Esophagus muscularis mucosa (tissue), 4 donors: ENCODE data around the gene CPT1C. TPM values are rescaled to one million over a fixed set of nuclear protein-coding genes. Genes with fewer than 3 reads are reported as not detected.

Source experiments
- DNase-seq: peaks from one replicate; pipeline ENCODE4 v3.0.0-alpha.2; 2017; ENCODE audit errors: extremely low spot score
- H3K27ac ChIP-seq, 4 donors: fragments of 200-600 bp; sonication (generic); replicated peaks in 1 of 4; 1 replicate in 3 of 4; 2 replicates in 1 of 4; pipeline ENCODE4 v1.5.1; 2016 to 2019; ENCODE audit warnings: mild to moderate bottlenecking in 1 of 4
- H3K27me3 ChIP-seq, 4 donors: fragments of 200-600 bp; sonication (generic); one replicate each; pipeline versions ENCODE4 v1.5.1 to v1.6.0; 2016 to 2019
- H3K36me3 ChIP-seq, 4 donors: fragments of 200-600 bp; sonication (generic); one replicate each; pipeline ENCODE4 v1.5.1; 2016 to 2019
- H3K4me1 ChIP-seq, 4 donors: fragments of 200-600 bp; sonication (generic); one replicate each; pipeline ENCODE4 v1.5.1; 2016 to 2019
- H3K4me3 ChIP-seq, 4 donors: fragments of 200-600 bp; sonication (generic); 1 replicate in 2 of 4; 2 replicates in 2 of 4; pipeline ENCODE4 v1.5.1; 2016 to 2019; ENCODE audit warnings: mild to moderate bottlenecking in 4 of 4, moderate library complexity in 1 of 4
- H3K9me3 ChIP-seq, 4 donors: fragments of 200-600 bp; sonication (generic); 1 replicate in 3 of 4; 2 replicates in 1 of 4; pipeline ENCODE4 v1.5.1; 2016 to 2019
- CTCF ChIP-seq, 3 experiments: fragments of 200-600 bp in 2 of 3; fragments of 450-650 bp in 1 of 3; sonication (generic) in 2 of 3; IDR thresholded peaks; one replicate each; pipeline ENCODE4 v1.5.1; 2017 to 2019; ENCODE audit warnings: antibody characterized with exemption in 3 of 3, mild to moderate bottlenecking in 2 of 3, moderate library complexity in 1 of 3
- EP300 ChIP-seq: sonication (generic); formaldehyde crosslinking; IDR thresholded peaks from one replicate; pipeline ENCODE4 v1.6.1; 2017; ENCODE audit warnings: antibody characterized with exemption
- POLR2A ChIP-seq: fragments of 450-650 bp; IDR thresholded peaks from one replicate; pipeline ENCODE4 v1.6.1; 2017; ENCODE audit warnings: antibody characterized with exemption, moderate library complexity, mild to moderate bottlenecking, low read depth
- POLR2AphosphoS5 ChIP-seq, 2 donors: sonication (generic); formaldehyde crosslinking; IDR thresholded peaks; one replicate each; pipeline ENCODE4 v1.6.1; 2017; ENCODE audit warnings: antibody characterized with exemption in 2 of 2
- WGBS: methylation state at CpG from one replicate; pipeline ENCODE4 v1.1.5; 2018; 5-methylcytosine and 5-hydroxymethylcytosine counted together
- intact Hi-C: fragments of 100-400 bp; cut with DNase I; formaldehyde crosslinking; loops from one replicate; pipeline ENCODE4 v1.15.1; 2023
- total RNA-seq, 4 donors: library from RNA; depleted of rRNA; stranded (reverse); fragments of >200 nt; gene quantifications; one replicate each; pipeline versions ENCODE4 v1.1.0 to v1.2.1, GENCODE V29; 2016

CPT1C gene
- total RNA-seq, 4 donors from 2014 or later = 2.7 to 6.6 (median 3.9) TPM

- TF ChIP-seq POLR2A = no peak
- peak; percentile 40 to 55 (median 43) for TF ChIP-seq CTCF (IDR thresholded peaks at IDR 0.05)
- peak in 1 of 2 donors; percentile 10 for TF ChIP-seq POLR2AphosphoS5 (IDR thresholded peaks at IDR 0.05)
- no peak for TF ChIP-seq EP300
- no peaks in the 10 kb centered on the region for H3K9me3 ChIP-seq
- H3K4me3 ChIP-seq = peak within 1 kb of the TSS; percentile 51 to 63 (median 54)
- H3K27ac ChIP-seq = peak within 1 kb of the TSS; percentile 59 to 76 (median 68)
- intact Hi-C loops = no loop called here
- 33% methylated on average over 41 of the region's 54 CpGs for WGBS
- H3K4me1 ChIP-seq = peaks cover 31 to 41% (median 33%) of the 10 kb centered on the region in 4 donors
- no peak for DNase-seq
- H3K36me3 ChIP-seq = peaks cover 28 to 41% (median 37%) of the 10 kb centered on the region in 4 donors
- peaks cover 0 to 43% (median 13%) of the 10 kb centered on the region in 4 donors for H3K27me3 ChIP-seq
These were observed 1.5 kb upstream of the CPT1C start, which contains the start of gene ADM5 for GRCh38 chr19:49689133-49690078. ADM5 (plus strand) TSS chr19:49689594; CDS start chr19:49689838, 244 bp downstream.

GRCh38 chr19:49690079-49690655, 749 bp upstream of the CPT1C start:
- peak overlapping the region; percentile 59 to 76 (median 68) for H3K27ac ChIP-seq
- WGBS = 3% methylated on average over 21 of the region's 39 CpGs

GRCh38 chr19:49691243-49692146, 579 bp downstream of the CPT1C start:
- Histone ChIP-seq H3K27me3 (peaks cover 0 to 43% (median 13%) of the 10 kb centered on the region in 4 donors), H3K27ac (peak overlapping the region in 3 of 4 donors; percentile 59 to 70 (median 67)), H3K4me3 (peak overlapping the region; percentile 51 to 63 (median 54)), H3K36me3 (peaks cover 7 to 20% (median 16%) of the 10 kb centered on the region in 4 donors), H3K4me1 (peaks cover 31 to 37% (median 33%) of the 10 kb centered on the region in 4 donors), H3K9me3 (no peaks in the 10 kb centered on the region)
- 9% methylated on average over 28 of the region's 39 CpGs for WGBS
- intact Hi-C loops = no loop called here
- TF ChIP-seq POLR2A = no peak
- no peak for TF ChIP-seq CTCF (IDR thresholded peaks at IDR 0.05)
- DNase-seq = no peak

More at GRCh38 chr19:49690079-49690655, 749 bp upstream of the CPT1C start:
- no peak for DNase-seq
- peaks cover 31 to 41% (median 33%) of the 10 kb centered on the region in 4 donors for H3K4me1 ChIP-seq
- peak overlapping the region; percentile 51 to 63 (median 54) for H3K4me3 ChIP-seq
- no peaks in the 10 kb centered on the region for H3K9me3 ChIP-seq
- intact Hi-C loops = no loop called here
- H3K36me3 ChIP-seq = peaks cover 20 to 33% (median 30%) of the 10 kb centered on the region in 4 donors
- peaks cover 0 to 43% (median 13%) of the 10 kb centered on the region in 4 donors for H3K27me3 ChIP-seq
- no peak for TF ChIP-seq POLR2AphosphoS5 (IDR thresholded peaks at IDR 0.05)
- no peak for TF ChIP-seq POLR2A
- TF ChIP-seq EP300 = no peak

- no peak for DNase-seq
- Histone ChIP-seq H3K9me3 (no peaks in the 10 kb centered on the region), H3K4me3 (peak overlapping the region in 1 of 4 donors; percentile 51), H3K36me3 (peaks cover under 1 to 14% (median 10%) of the 10 kb centered on the region in 4 donors), H3K27ac (no peak overlapping the region), H3K4me1 (peaks cover 31 to 34% (median 33%) of the 10 kb centered on the region in 4 donors), H3K27me3 (peaks cover 0 to 43% (median 13%) of the 10 kb centered on the region in 4 donors)
- no peak for TF ChIP-seq CTCF (IDR thresholded peaks at IDR 0.05)
- no peak for TF ChIP-seq EP300
- no peak for TF ChIP-seq POLR2A
- TF ChIP-seq POLR2AphosphoS5 (IDR thresholded peaks at IDR 0.05) = no peak
- intact Hi-C loops = no loop called here
- WGBS = 69% methylated on average over 16 of the region's 16 CpGs
These were observed 1.2 kb downstream of the CPT1C start for GRCh38 chr19:49692147-49692506.
